Bronchial epithelial cell (primary cell): ENCODE measurements around the gene SYT7. TPM values are rescaled to one million over a fixed set of nuclear protein-coding genes. Genes with fewer than 3 reads are reported as not detected.
A peak's percentile ranks its signal among the peaks of the same experiment; 100 is the strongest.

ENCODE experiments used
- DNase-seq: peaks from one replicate; pipeline ENCODE4 v3.0.0-alpha.2; 2010; ENCODE audit warnings: low read depth
- FAIRE-seq: peaks from 2 replicates; lab custom pipeline; 2011; peaks lifted over from hg19 to GRCh38; lab: Jason Lieb, UNC
- H3K27me3 ChIP-seq: 2 replicates; pipeline ENCODE4 v1.5.1; 2011; ENCODE audit warnings: low read length; ENCODE audit not compliant: control insufficient read depth, insufficient read depth
- H3K36me3 ChIP-seq: 2 replicates; pipeline ENCODE4 v1.5.1; 2011; ENCODE audit warnings: low read length; ENCODE audit not compliant: control insufficient read depth, insufficient read depth
- H3K4me3 ChIP-seq: 2 replicates; pipeline ENCODE4 v1.5.1; 2011; ENCODE audit warnings: mild to moderate bottlenecking, low read depth, low read length, control low read depth
- total RNA-seq: library from RNA; depleted of rRNA; stranded (reverse); fragments of >200 nt; gene quantifications from 2 replicates; pipeline ENCODE4 v1.2.1, GENCODE V29; 2014
- TF ChIP-seq, protein P1 (sequence below): IDR thresholded peaks from 2 replicates; pipeline ENCODE4 v1.5.1; 2011; ENCODE audit warnings: mild to moderate bottlenecking, moderate library complexity, low read length, control low read depth, inconsistent platforms; ENCODE audit not compliant: insufficient read depth, severe bottlenecking

The SYT7 gene
- total RNA-seq, 1 donor from 2014 or later, result 21.1 TPM

DNA sequence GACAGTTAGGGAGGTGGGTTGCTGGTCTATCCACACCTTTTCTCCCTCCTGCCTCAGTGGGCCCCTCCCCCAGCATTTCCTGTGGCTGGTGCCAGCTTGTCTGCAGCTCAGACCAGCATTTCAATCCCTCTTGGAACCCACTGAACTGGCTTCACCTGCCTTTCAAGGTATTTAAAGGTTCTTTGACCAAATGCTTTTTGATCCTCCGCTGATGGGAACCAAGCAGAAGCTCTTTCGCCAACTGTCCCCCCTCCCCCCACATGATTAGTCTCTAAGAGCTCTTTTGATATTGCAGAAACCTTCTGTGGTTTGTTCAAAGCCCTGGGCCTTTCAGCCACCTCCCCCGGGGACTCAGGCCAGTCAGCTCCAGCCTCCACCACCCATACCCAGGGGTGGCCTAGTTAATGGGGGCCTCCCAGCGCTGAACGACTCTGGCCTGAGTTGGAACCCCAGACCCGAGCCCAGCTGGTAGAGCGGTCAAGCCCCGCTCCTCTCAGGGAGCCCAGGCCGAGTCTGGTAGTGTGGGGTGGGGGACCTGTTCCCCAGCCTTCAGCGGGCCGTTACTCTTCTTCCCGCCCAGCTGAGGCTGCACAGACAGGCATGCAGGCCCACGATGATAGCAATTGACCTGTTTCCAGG, 6.0 kb upstream of the SYT7 start:
- Histone ChIP-seq H3K4me3 (peak overlapping the region; percentile 50), H3K27me3 (peaks cover 2% of the 10 kb centered on the region), H3K36me3 (no peaks in the 10 kb centered on the region)
- TF ChIP-seq, protein P1, sequence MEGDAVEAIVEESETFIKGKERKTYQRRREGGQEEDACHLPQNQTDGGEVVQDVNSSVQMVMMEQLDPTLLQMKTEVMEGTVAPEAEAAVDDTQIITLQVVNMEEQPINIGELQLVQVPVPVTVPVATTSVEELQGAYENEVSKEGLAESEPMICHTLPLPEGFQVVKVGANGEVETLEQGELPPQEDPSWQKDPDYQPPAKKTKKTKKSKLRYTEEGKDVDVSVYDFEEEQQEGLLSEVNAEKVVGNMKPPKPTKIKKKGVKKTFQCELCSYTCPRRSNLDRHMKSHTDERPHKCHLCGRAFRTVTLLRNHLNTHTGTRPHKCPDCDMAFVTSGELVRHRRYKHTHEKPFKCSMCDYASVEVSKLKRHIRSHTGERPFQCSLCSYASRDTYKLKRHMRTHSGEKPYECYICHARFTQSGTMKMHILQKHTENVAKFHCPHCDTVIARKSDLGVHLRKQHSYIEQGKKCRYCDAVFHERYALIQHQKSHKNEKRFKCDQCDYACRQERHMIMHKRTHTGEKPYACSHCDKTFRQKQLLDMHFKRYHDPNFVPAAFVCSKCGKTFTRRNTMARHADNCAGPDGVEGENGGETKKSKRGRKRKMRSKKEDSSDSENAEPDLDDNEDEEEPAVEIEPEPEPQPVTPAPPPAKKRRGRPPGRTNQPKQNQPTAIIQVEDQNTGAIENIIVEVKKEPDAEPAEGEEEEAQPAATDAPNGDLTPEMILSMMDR, result no peak
- DNase-seq, result peak; percentile 26
- no peak for FAIRE-seq

DNA sequence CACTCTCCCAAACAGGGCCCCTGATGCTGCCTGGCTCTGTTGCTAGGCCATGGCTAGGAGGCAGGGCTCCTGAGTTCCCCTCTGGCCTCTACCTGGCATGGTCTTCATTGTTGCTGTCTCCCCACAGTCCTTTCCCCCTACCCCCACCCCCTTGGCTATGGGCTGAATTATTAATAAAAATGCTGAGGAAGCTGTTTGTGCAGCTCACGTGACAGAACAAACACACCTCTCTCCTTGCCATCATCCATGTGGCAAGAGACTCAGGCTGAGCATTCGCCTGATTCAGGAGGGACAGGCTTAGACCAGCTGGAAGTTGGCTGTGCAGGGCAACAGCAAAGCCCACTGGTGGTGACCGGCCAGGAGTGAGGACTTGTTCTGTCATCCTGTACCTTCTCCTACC, 4.2 kb upstream of the SYT7 start:
- H3K4me3 ChIP-seq, result no peak overlapping the region
- H3K27me3 ChIP-seq, result peaks cover 1% of the 10 kb centered on the region
- no peak for FAIRE-seq

DNA sequence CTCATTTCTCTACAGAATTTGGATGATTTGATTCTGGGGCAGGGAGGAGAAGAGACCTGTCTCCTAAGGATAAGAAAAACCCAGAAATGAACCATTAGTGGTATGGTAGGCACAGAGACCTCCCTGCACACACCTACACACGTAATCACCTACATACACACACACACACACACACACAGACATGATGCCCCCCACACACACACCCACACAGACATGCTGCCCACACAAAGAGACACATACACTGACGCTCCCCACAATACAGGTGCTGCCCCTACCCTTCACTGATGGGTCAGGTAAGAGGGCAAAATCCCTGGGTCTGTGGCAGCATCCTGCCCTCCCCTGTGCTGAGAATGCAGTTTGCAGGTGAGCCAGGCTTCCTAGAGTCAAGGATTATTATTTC, 1.1 kb upstream of the SYT7 start:
- Histone ChIP-seq H3K27me3 (peaks cover 6% of the 10 kb centered on the region), H3K36me3 (no peaks in the 10 kb centered on the region), H3K4me3 (no peak overlapping the region)
- TF ChIP-seq, protein P1, result no peak
- DNase-seq, result no peak
- no peak for FAIRE-seq

More for the DNA sequence above, 4.2 kb upstream of the SYT7 start:
- TF ChIP-seq, protein P1, result no peak
- no peak for DNase-seq
- no peaks in the 10 kb centered on the region for H3K36me3 ChIP-seq

DNA sequence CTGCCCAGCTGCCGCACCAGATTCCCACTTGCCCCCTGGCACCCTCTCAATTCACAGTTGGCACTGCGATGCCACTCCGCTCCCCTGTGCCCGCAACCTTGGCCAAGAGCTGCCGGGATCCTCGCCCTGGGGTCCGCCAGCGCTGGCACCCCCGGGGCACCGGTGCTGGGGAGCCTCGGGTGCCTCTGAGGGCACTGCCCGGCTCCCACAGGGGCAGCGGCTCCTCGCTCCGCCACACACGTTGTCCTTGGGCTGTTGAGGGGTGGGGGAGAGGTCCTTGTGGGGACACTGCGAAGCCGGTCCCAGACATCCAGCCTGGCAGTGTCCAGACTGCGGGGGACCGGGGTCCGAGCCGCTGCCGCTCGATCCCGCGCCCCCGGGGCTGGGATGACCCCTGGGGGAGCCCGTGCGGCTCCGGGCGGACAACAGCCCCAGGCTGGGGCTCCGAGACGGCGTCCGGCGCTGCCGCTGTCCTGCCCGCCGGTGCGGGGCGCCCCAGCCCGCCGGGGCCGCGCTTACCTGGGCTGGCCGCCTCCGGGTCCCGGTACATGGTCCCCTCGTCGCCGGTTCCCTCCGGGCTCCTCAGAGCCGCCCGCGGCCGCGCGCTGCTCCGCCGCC, 496 bp downstream of the SYT7 start:
- peak overlapping the region; percentile 72 for H3K4me3 ChIP-seq
- peaks cover 2% of the 10 kb centered on the region for H3K36me3 ChIP-seq
- peaks cover 6% of the 10 kb centered on the region for H3K27me3 ChIP-seq
- DNase-seq (no peak), FAIRE-seq (no peak)
- TF ChIP-seq, protein P1, result peak; percentile 31

DNA sequence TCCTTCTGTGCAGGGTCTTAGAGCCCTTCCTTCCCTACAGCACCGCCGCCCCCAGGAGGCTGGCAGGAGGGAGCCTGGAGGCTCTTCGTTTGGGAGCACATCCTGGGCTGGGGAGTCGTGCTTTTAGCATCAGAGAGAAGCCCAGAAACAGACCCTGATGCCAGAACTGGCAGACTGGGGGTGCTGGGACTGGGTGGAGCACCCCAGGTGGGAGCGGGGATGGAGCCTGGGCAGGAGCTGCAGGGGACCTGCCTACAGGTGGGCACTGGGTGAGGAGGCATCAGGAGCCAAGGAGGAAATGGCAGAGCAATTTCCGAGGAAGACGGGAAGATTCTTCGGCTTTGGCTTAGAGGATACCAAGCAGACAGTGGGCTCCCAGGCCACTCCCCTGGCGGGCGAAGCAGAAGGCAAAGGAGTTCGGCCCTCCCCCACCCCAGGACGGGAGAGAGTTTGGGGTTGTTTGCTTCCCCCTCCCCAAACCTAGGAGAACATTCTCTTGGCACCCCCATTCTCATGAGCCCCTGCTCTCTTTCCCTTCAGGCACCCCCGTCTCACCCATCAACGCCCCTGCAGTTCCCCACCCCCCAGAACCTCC, 1.1 kb downstream of the SYT7 start:
- FAIRE-seq, result no peak
- TF ChIP-seq, protein P1, result no peak
- DNase-seq, result no peak
- H3K27me3 ChIP-seq, result peaks cover 6% of the 10 kb centered on the region
- H3K4me3 ChIP-seq, result peak overlapping the region; percentile 72
- H3K36me3 ChIP-seq, result peaks cover 2% of the 10 kb centered on the region
